Lower leg skin (tissue), 3 donors: ENCODE measurements around the gene ZMYND11.

ENCODE experiments used
- POLR2A ChIP-seq, 2 donors: fragments of 450-650 bp; IDR thresholded peaks; one replicate each; pipeline ENCODE4 v1.6.1; 2016 to 2017; ENCODE audit warnings: antibody characterized with exemption in 2 of 2, mild to moderate bottlenecking in 1 of 2, moderate library complexity in 1 of 2
- TF ChIP-seq, protein P1 (sequence below), 3 donors: fragments of 450-650 bp; IDR thresholded peaks; one replicate each; pipeline ENCODE4 v1.5.1; 2016; ENCODE audit warnings: antibody characterized with exemption in 3 of 3, mild to moderate bottlenecking in 3 of 3, moderate library complexity in 2 of 3

DNA sequence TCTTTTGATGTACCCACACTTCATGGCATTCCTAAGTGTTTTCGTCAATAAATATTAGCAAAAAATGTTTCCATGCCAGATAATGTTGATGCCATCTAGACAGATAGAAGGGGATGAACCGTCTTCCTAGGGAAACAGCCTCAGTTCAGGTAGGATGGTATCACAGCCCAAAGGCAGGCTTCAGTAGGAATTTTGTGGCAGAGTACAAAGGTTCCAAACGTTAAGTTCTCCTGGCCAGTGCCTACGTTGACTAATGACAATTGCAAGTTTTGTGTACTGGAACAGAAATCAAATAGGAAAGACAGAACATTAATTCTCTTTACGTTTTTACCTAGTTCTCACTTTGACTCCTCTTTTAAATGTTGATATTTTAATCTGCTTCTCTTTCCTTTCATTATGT is 75.0 kb downstream of the ZMYND11 start:
- no peak for TF ChIP-seq POLR2A (IDR thresholded peaks at IDR 0.05)
- TF ChIP-seq, protein P1, sequence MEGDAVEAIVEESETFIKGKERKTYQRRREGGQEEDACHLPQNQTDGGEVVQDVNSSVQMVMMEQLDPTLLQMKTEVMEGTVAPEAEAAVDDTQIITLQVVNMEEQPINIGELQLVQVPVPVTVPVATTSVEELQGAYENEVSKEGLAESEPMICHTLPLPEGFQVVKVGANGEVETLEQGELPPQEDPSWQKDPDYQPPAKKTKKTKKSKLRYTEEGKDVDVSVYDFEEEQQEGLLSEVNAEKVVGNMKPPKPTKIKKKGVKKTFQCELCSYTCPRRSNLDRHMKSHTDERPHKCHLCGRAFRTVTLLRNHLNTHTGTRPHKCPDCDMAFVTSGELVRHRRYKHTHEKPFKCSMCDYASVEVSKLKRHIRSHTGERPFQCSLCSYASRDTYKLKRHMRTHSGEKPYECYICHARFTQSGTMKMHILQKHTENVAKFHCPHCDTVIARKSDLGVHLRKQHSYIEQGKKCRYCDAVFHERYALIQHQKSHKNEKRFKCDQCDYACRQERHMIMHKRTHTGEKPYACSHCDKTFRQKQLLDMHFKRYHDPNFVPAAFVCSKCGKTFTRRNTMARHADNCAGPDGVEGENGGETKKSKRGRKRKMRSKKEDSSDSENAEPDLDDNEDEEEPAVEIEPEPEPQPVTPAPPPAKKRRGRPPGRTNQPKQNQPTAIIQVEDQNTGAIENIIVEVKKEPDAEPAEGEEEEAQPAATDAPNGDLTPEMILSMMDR (IDR thresholded peaks at IDR 0.05): no peak
